GM12878 (cell line): Measurements from ENCODE around the gene ICAM4. TPM values are rescaled to one million over a fixed set of nuclear protein-coding genes. Genes with fewer than 3 reads are reported as not detected.

Experiments
- ATAC-seq: fragments of 200-7000 bp; cut with Tn5 transposase; 3 replicates; pipeline ENCODE4 v1.9.1; 2020; ENCODE audit warnings: mild to moderate bottlenecking, moderate library complexity
- BruUV-seq: library from RNA; stranded (reverse); fragments of 400-500 nt; replicated peaks from 2 replicates; lab custom pipeline; 2021; lab: Mats Ljungman, UMichigan
- CTCF ChIA-PET: fragments of 300-600 bp; sonication (Branson Sonifier 250); formaldehyde crosslinking; extraction: SDS; loops from one replicate; lab custom pipeline; 2021; ENCODE audit warnings: inconsistent platforms; lab: Yijun Ruan, JAX
- POLR2A ChIA-PET: fragments of 350-600 bp; formaldehyde crosslinking; extraction: SDS; loops from one replicate; lab custom pipeline; 2021; ENCODE audit warnings: inconsistent platforms; lab: Charles Lee
- RAD21 ChIA-PET: fragments of 300-600 bp; sonication (Branson Sonifier 250); formaldehyde crosslinking; loops from one replicate; lab custom pipeline; 2023; ENCODE audit warnings: antibody characterized with exemption; ENCODE audit not compliant: unreplicated experiment; lab: Charles Lee
- SMC1A ChIA-PET: fragments of 300-600 bp; sonication (Branson Sonifier 250); formaldehyde crosslinking; loops from one replicate; lab custom pipeline; 2023; ENCODE audit not compliant: unreplicated experiment, uncharacterized antibody; lab: Charles Lee
- DNase-seq: peaks from one replicate; pipeline ENCODE4 v3.0.0-alpha.2; 2011; ENCODE audit warnings: low read depth, low spot score
- FAIRE-seq: peaks from 3 replicates; lab custom pipeline; 2011; peaks lifted over from hg19 to GRCh38; lab: Jason Lieb, UNC
- H2AFZ ChIP-seq: 2 replicates; pipeline ENCODE4 v1.6.0; 2011; ENCODE audit warnings: low read depth, low read length, control low read depth; ENCODE audit not compliant: control insufficient read depth
- H3K27ac ChIP-seq: 2 replicates; pipeline ENCODE4 v1.5.1; 2011; ENCODE audit warnings: control low read depth; ENCODE audit not compliant: control insufficient read depth, insufficient read depth
- H3K27me3 ChIP-seq, 2 experiments: replicated peaks in 1 of 2; 2 replicates each; pipeline versions ENCODE4 v1.6.0 to v1.6.1; 2011; ENCODE audit warnings: low read length in 1 of 2; ENCODE audit not compliant: control insufficient read depth in 2 of 2, insufficient read depth in 2 of 2
- H3K36me3 ChIP-seq, 2 experiments: 2 replicates each; pipeline ENCODE4 v1.5.1; 2011; ENCODE audit warnings: low read length in 1 of 2; ENCODE audit not compliant: control insufficient read depth in 2 of 2, insufficient read depth in 2 of 2
- H3K4me1 ChIP-seq: 2 replicates; pipeline ENCODE4 v1.6.1; 2011; ENCODE audit warnings: mild to moderate bottlenecking, low read length, moderate library complexity, mixed read lengths; ENCODE audit not compliant: control insufficient read depth, insufficient read depth
- H3K4me2 ChIP-seq: 2 replicates; pipeline ENCODE4 v1.6.0; 2011; ENCODE audit warnings: control low read depth; ENCODE audit not compliant: control insufficient read depth, insufficient read depth
- H3K4me3 ChIP-seq: fragments of 200-600 bp; sonication (generic); 2 replicates; pipeline ENCODE4 v1.5.1; 2016
- H3K79me2 ChIP-seq: 2 replicates; pipeline ENCODE4 v1.6.0; 2011; ENCODE audit warnings: low read length; ENCODE audit not compliant: control insufficient read depth, insufficient read depth
- H3K9ac ChIP-seq: 2 replicates; pipeline ENCODE4 v1.8.0; 2011; ENCODE audit warnings: low read length, control low read depth, mixed read lengths; ENCODE audit not compliant: control insufficient read depth, insufficient read depth
- H3K9me3 ChIP-seq: replicated peaks from 3 replicates; pipeline ENCODE4 v1.5.1; 2011; ENCODE audit warnings: mild to moderate bottlenecking, low read length; ENCODE audit not compliant: control insufficient read depth, insufficient read depth
- H4K20me1 ChIP-seq: 2 replicates; pipeline ENCODE4 v1.6.0; 2011; ENCODE audit not compliant: control insufficient read depth, insufficient read depth
- BRCA1 ChIP-seq: IDR thresholded peaks from 2 replicates; pipeline ENCODE4 v1.6.1; 2011; ENCODE audit warnings: low read depth, low read length, improper control_type of control experiment
- CEBPB ChIP-seq, 2 experiments: fragments of 150-350 bp in 1 of 2; IDR thresholded peaks; 2 replicates each; pipeline ENCODE4 v1.6.1; 2012 to 2014; ENCODE audit warnings: low read depth in 2 of 2, low read length in 2 of 2, borderline replicate concordance in 1 of 2, inconsistent platforms in 1 of 2
- EED ChIP-seq: sonication (generic); IDR thresholded peaks from 2 replicates; pipeline ENCODE4 v1.6.1; 2016; ENCODE audit warnings: antibody characterized with exemption, low read depth
- IRF3 ChIP-seq: fragments of 450-650 bp; IDR thresholded peaks from 2 replicates; pipeline ENCODE4 v1.6.1; 2014; ENCODE audit warnings: mild to moderate bottlenecking
- KDM1A ChIP-seq: fragments of 200-600 bp; sonication (generic); IDR thresholded peaks from 2 replicates; pipeline ENCODE4 v1.6.1; 2016; ENCODE audit warnings: borderline replicate concordance
- RFX5 ChIP-seq: IDR thresholded peaks from 2 replicates; pipeline ENCODE4 v1.6.1; 2011; ENCODE audit warnings: low read depth, low read length, improper control_type of control experiment
- SREBF2 ChIP-seq: IDR thresholded peaks from 2 replicates; pipeline ENCODE4 v1.6.1; 2012; ENCODE audit warnings: mild to moderate bottlenecking, low read length
- ZNF24 ChIP-seq: fragments of 450-650 bp; IDR thresholded peaks from 2 replicates; pipeline ENCODE4 v1.6.1; 2017; ENCODE audit warnings: antibody characterized with exemption, mild to moderate bottlenecking
- WGBS: methylation state at CpG from one replicate; pipeline ENCODE4 v1.1.6; 2016; ENCODE audit warnings: low lambda C conversion rate; ENCODE audit not compliant: insufficient replicate concordance, insufficient coverage; ENCODE audit errors: missing lambda C conversion rate; 5-methylcytosine and 5-hydroxymethylcytosine counted together
- in situ Hi-C: fragments of 300-500 bp; cut with MboI; formaldehyde crosslinking; loops from 9 replicates; pipeline ENCODE4 v1.14.3; 2018; ENCODE audit warnings: mixed read lengths
- intact Hi-C: fragments of 100-400 bp; cut with micrococcal nuclease; formaldehyde crosslinking; loops from one replicate; pipeline ENCODE4 v1.14.2; 2022; ENCODE audit not compliant: unreplicated experiment
- polyA plus RNA-seq, 11 experiments: library from polyadenylated mRNA; depleted of rRNA in 4 of 11; unstranded in 6 of 11; stranded (reverse) in 5 of 11; fragments of >200 nt; fragmentation: Nextera tagmentation in 4 of 11; fragmentation: Illumina TruSeq in 1 of 11; extraction: Ambion mirVana in 4 of 11; extraction: Trizol in 1 of 11; gene quantifications; 1 replicate in 1 of 11; 2 replicates in 10 of 11; pipeline versions ENCODE4 v1.2.1 to v1.2.3, GENCODE V29; 2011 to 2016; ENCODE audit warnings: inconsistent platforms in 2 of 11, missing spikeins in 2 of 11, low read depth in 1 of 11
- total RNA-seq, 4 experiments: library from RNA; depleted of rRNA in 3 of 4; stranded (reverse); fragments of >200 nt in 3 of 4; fragmentation: Illumina TruSeq in 1 of 4; extraction: Trizol in 1 of 4; gene quantifications; 2 replicates each; pipeline versions ENCODE4 v1.2.1 to v1.2.3, GENCODE V29; 2013 to 2021

ICAM4 gene
- total and polyA plus RNA-seq, 10 of the 15 experiments (the other 5 are each of a cell fraction or from before 2014, with no cell fraction given): 0.31 to 5.1 (median 1.7) TPM

- TF ChIP-seq IRF3: no peak
- no peak for TF ChIP-seq RFX5
- TF ChIP-seq CEBPB (IDR thresholded peaks at IDR 0.05; ENCODE audit: borderline replicate concordance in 1 of 2, low read depth in 2 of 2, low read length in 2 of 2): no peak
- no peak for TF ChIP-seq SREBF2
- no peak for TF ChIP-seq ZNF24
Observed at GRCh38 chr19:10277795-10278589, 8.8 kb upstream of the ICAM4 start (continued).

- H2AFZ ChIP-seq: no peak overlapping the region
- H4K20me1 ChIP-seq: peaks cover 4% of the 10 kb centered on the region; the same call in 1 of the 2 replicates
- no peak for ATAC-seq
- H3K79me2 ChIP-seq: peaks cover 44% of the 10 kb centered on the region
- CTCF ChIA-PET: interaction anchor here (1.0 to 2.8 kb wide), 4 partner anchors 10 to 112 kb away, joined by 4 to 11 read pairs (median 6); partner anchors contain the start of gene ICAM5
- DNase-seq: no peak
- intact Hi-C loops: no loop called here
- FAIRE-seq: no peak
- no peaks in the 10 kb centered on the region for H3K9me3 ChIP-seq
- WGBS: 31% methylated on average over 1 of the region's 1 CpG
- H3K4me3 ChIP-seq: peak overlapping the region; percentile 47
- peaks cover 24 to 26% of the 10 kb centered on the region in 2 experiments; a peak in 3 of 4 replicates for H3K36me3 ChIP-seq
- peaks cover 5% of the 10 kb centered on the region for H3K4me1 ChIP-seq
- H3K4me2 ChIP-seq: peak overlapping the region; percentile 4; the same call in 1 of the 2 replicates
- TF ChIP-seq KDM1A (no peak), EED (no peak), BRCA1 (no peak)
- TF ChIP-seq, all 136 proteins: peak for 0
- POLR2A ChIA-PET: interaction anchor here (1.1 to 1.8 kb wide), 2 partner anchors 8 to 10 kb away, joined by 4 to 6 read pairs; partner anchors contain the start of genes ICAM1 and ICAM5
- in situ Hi-C loops: no loop called here
- BruUV-seq: no TSS peak
- H3K27me3 ChIP-seq: no peaks in the 10 kb centered on the region
- RAD21 ChIA-PET: interaction anchor here (1.1 to 1.8 kb wide), 2 partner anchors 10 to 112 kb away, joined by 4 to 7 read pairs; partner anchors contain the start of gene ICAM5
- no peak overlapping the region for H3K9ac ChIP-seq
- SMC1A ChIA-PET: interaction anchor here (0.9 to 3.1 kb wide), 4 partner anchors 10 to 479 kb away, joined by 3 to 17 read pairs (median 9); partner anchors contain the start of gene ICAM5
- no peak overlapping the region for H3K27ac ChIP-seq
Observed at GRCh38 chr19:10278935-10279334, 7.8 kb upstream of the ICAM4 start.
